ENCODE data around the gene CIT.

DNA sequence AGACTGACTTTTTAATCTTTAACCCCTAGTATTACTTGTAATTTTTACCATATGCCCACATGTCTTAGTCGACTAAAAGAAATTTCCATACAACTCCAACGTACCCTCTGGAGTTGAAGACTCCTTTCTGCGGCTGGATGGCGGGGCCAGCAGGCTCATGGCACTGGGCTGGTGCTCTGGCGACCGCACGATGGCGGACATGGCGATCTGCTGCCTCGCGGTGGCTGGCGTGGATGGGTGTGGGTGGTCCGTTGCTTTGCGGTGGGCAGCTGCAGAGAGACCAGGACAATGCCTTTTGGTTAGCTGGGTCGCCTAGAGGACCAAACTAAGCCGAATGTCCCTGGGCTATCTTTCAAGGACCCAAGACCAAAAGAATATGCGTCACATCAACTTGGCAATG is 159.0 kb downstream of the CIT start:
- TF ChIP-seq, protein P1, sequence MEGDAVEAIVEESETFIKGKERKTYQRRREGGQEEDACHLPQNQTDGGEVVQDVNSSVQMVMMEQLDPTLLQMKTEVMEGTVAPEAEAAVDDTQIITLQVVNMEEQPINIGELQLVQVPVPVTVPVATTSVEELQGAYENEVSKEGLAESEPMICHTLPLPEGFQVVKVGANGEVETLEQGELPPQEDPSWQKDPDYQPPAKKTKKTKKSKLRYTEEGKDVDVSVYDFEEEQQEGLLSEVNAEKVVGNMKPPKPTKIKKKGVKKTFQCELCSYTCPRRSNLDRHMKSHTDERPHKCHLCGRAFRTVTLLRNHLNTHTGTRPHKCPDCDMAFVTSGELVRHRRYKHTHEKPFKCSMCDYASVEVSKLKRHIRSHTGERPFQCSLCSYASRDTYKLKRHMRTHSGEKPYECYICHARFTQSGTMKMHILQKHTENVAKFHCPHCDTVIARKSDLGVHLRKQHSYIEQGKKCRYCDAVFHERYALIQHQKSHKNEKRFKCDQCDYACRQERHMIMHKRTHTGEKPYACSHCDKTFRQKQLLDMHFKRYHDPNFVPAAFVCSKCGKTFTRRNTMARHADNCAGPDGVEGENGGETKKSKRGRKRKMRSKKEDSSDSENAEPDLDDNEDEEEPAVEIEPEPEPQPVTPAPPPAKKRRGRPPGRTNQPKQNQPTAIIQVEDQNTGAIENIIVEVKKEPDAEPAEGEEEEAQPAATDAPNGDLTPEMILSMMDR (conservative IDR thresholded peaks at IDR 0.05; ENCODE audit: low read depth, low read length), result no peak
- TF ChIP-seq EZH2phosphoT487 (IDR thresholded peaks at IDR 0.05; ENCODE audit: borderline replicate concordance, low read length) (no peak), EZH2 (IDR thresholded peaks at IDR 0.05; ENCODE audit: low read length, unreplicated experiment) (no peak)
